ENCODE measurements around the gene SLC5A2.
"Not testable (repeated sequence)": the region's sequence is repeated elsewhere in the genome, so short reads cannot be mapped to it uniquely, and the experiment has no call there.

SLC5A2 gene

DNA sequence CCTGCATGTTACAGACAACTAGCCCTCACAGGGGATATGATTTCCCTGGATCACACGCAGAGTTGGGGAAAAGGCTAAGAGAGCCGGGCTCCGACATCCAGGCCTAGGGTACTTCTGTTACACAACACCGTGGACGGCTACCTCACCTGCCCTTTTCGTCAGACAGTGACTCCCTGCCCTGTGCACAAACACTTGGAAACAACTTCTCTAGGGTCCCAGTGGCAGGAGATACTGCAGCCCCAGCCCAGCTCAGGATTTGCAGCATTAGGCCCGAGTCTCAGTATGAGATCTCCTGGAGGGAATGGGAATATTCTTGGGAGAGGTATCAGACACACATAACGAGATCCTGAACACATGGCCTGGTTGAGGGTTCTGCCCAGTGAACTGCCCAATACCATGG, 17.0 kb downstream of the SLC5A2 start:
- POLR2A ChIA-PET = no interaction called here
- 100% methylated on average over 8 of the region's 8 CpGs for WGBS (ENCODE audit: insufficient coverage)

GRCh38 chr16:31501226-31501965, 18.5 kb downstream of the SLC5A2 start:
- POLR2A ChIA-PET = interaction anchor here (0.6 kb wide), 2 partner anchors 8 to 321 kb away, joined by 4 read pairs; no protein-coding TSS in a partner anchor
- Histone ChIP-seq H3K27ac (ENCODE audit: insufficient read depth in 1 of 2, low read depth in 1 of 2, low read length in 2 of 2, poor library complexity in 1 of 2, severe bottlenecking in 2 of 2) (no peak overlapping the region), H3K4me1 (ENCODE audit: control extremely low read depth in 1 of 4, control insufficient read depth in 4 of 4, insufficient read depth in 4 of 4, low read length in 3 of 4) (peaks cover 17 to 31% (median 28%) of the 10 kb centered on the region in 4 experiments), H3K27me3 (replicated peaks in 2 of 5; ENCODE audit: control insufficient read depth in 4 of 5, insufficient read depth in 5 of 5, low read length in 4 of 5) (no peaks in the 10 kb centered on the region), H3K9me3 (ENCODE audit: control extremely low read depth in 1 of 5, control insufficient read depth in 4 of 5, insufficient read depth in 2 of 5, low read depth in 1 of 5, low read length in 4 of 5) (no peaks in the 10 kb centered on the region), H3K4me3 (ENCODE audit: control insufficient read depth in 1 of 7, extremely low read depth in 1 of 7, insufficient read depth in 4 of 7, low read depth in 2 of 7, low read length in 6 of 7) (no peak overlapping the region), H3K36me3 (ENCODE audit: control insufficient read depth in 4 of 4, insufficient read depth in 4 of 4, low read length in 3 of 4) (peaks cover 2 to 47% (median 30%) of the 10 kb centered on the region in 4 experiments)
- 97% methylated on average over 3 of the region's 3 CpGs for WGBS (ENCODE audit: insufficient coverage)
- DNase-seq = no peak
- CTCF ChIA-PET = interaction anchor here (1.3 to 1.6 kb wide), 2 partner anchors 9 to 14 kb away, joined by 3 to 5 read pairs; no protein-coding TSS in a partner anchor

More for the DNA sequence above, 17.0 kb downstream of the SLC5A2 start:
- peaks cover 8 to 17% (median 14%) of the 10 kb centered on the region in 4 experiments for H3K4me1 ChIP-seq (ENCODE audit: control extremely low read depth in 1 of 4, control insufficient read depth in 4 of 4, insufficient read depth in 4 of 4, low read length in 3 of 4)
- no peak for DNase-seq
- CTCF ChIA-PET = interaction anchor here (1.0 to 1.2 kb wide), 3 partner anchors 10 to 58 kb away, joined by 3 read pairs; no protein-coding TSS in a partner anchor
- no peaks in the 10 kb centered on the region for H3K9me3 ChIP-seq (ENCODE audit: control extremely low read depth in 1 of 5, control insufficient read depth in 4 of 5, insufficient read depth in 2 of 5, low read depth in 1 of 5, low read length in 4 of 5)
- H3K36me3 ChIP-seq (ENCODE audit: control insufficient read depth in 4 of 4, insufficient read depth in 4 of 4, low read length in 3 of 4) = peaks cover 2 to 61% (median 41%) of the 10 kb centered on the region in 4 experiments
- H3K27ac ChIP-seq (ENCODE audit: insufficient read depth in 1 of 2, low read depth in 1 of 2, low read length in 2 of 2, poor library complexity in 1 of 2, severe bottlenecking in 2 of 2) = no peak overlapping the region
- no peak overlapping the region for H3K4me3 ChIP-seq (ENCODE audit: control insufficient read depth in 1 of 7, extremely low read depth in 1 of 7, insufficient read depth in 4 of 7, low read depth in 2 of 7, low read length in 6 of 7)
- H3K27me3 ChIP-seq (replicated peaks in 2 of 5; ENCODE audit: control insufficient read depth in 4 of 5, insufficient read depth in 5 of 5, low read length in 4 of 5) = no peaks in the 10 kb centered on the region

DNA sequence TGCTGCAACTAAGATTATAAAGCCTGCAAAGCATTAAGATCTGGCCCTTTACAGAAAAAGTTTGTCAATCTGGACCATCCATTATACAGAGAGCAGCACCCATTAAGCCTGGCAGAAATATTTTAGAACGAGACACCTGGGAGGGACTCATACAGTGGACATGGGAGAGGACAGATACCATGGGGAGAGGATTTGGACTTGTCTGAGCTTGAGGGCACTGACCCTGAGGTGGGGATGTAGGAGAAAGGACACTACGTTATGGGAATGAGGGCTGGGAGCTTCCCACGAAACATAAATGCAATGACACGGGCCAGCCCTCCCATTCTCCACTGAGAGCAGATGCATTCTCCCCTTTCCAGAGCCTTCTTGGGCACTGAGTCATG, 19.0 kb downstream of the SLC5A2 start:
- H3K36me3 ChIP-seq (ENCODE audit: control insufficient read depth in 4 of 4, insufficient read depth in 4 of 4, low read length in 3 of 4) = peaks cover 2 to 41% (median 26%) of the 10 kb centered on the region in 4 experiments
- ChIA-PET POLR2A (interaction anchor here (0.6 kb wide), 1 partner anchor 321 kb away, joined by 4 read pairs; no protein-coding TSS in a partner anchor), CTCF (interaction anchor here (1.3 to 1.6 kb wide), 2 partner anchors 9 to 14 kb away, joined by 3 to 5 read pairs; no protein-coding TSS in a partner anchor)

GRCh38 chr16:31502981-31503380, 20.1 kb downstream of the SLC5A2 start:
- DNase-seq = no peak
- POLR2A ChIA-PET = interaction anchor here (0.6 kb wide), 1 partner anchor 52 kb away, joined by 3 read pairs; no protein-coding TSS in a partner anchor
- Histone ChIP-seq H3K9me3 (ENCODE audit: control extremely low read depth in 1 of 5, control insufficient read depth in 4 of 5, insufficient read depth in 2 of 5, low read depth in 1 of 5, low read length in 4 of 5) (no peaks in the 10 kb centered on the region), H3K36me3 (ENCODE audit: control insufficient read depth in 4 of 4, insufficient read depth in 4 of 4, low read length in 3 of 4) (peaks cover 2 to 32% (median 20%) of the 10 kb centered on the region in 4 experiments), H3K4me1 (ENCODE audit: control extremely low read depth in 1 of 4, control insufficient read depth in 4 of 4, insufficient read depth in 4 of 4, low read length in 3 of 4) (peaks cover 23 to 43% (median 42%) of the 10 kb centered on the region in 4 experiments), H3K27ac (ENCODE audit: insufficient read depth in 1 of 2, low read depth in 1 of 2, low read length in 2 of 2, poor library complexity in 1 of 2, severe bottlenecking in 2 of 2) (no peak overlapping the region), H3K4me3 (ENCODE audit: control insufficient read depth in 1 of 7, extremely low read depth in 1 of 7, insufficient read depth in 4 of 7, low read depth in 2 of 7, low read length in 6 of 7) (no peak overlapping the region), H3K27me3 (replicated peaks in 2 of 5; ENCODE audit: control insufficient read depth in 4 of 5, insufficient read depth in 5 of 5, low read length in 4 of 5) (no peaks in the 10 kb centered on the region)
- CTCF ChIA-PET = interaction anchor here (0.9 to 1.6 kb wide), 4 partner anchors 8 to 196 kb away, joined by 3 to 5 read pairs (median 4); no protein-coding TSS in a partner anchor

More for the DNA sequence above, 19.0 kb downstream of the SLC5A2 start:
- Histone ChIP-seq H3K9me3 (ENCODE audit: control extremely low read depth in 1 of 5, control insufficient read depth in 4 of 5, insufficient read depth in 2 of 5, low read depth in 1 of 5, low read length in 4 of 5) (no peaks in the 10 kb centered on the region), H3K27me3 (replicated peaks in 2 of 5; ENCODE audit: control insufficient read depth in 4 of 5, insufficient read depth in 5 of 5, low read length in 4 of 5) (no peaks in the 10 kb centered on the region), H3K4me1 (ENCODE audit: control extremely low read depth in 1 of 4, control insufficient read depth in 4 of 4, insufficient read depth in 4 of 4, low read length in 3 of 4) (peaks cover 19 to 36% (median 33%) of the 10 kb centered on the region in 4 experiments), H3K27ac (ENCODE audit: insufficient read depth in 1 of 2, low read depth in 1 of 2, low read length in 2 of 2, poor library complexity in 1 of 2, severe bottlenecking in 2 of 2) (no peak overlapping the region), H3K4me3 (ENCODE audit: control insufficient read depth in 1 of 7, extremely low read depth in 1 of 7, insufficient read depth in 4 of 7, low read depth in 2 of 7, low read length in 6 of 7) (no peak overlapping the region)
- no peak for DNase-seq
- WGBS (ENCODE audit: insufficient coverage) = 96% methylated on average over 3 of the region's 4 CpGs

- Histone ChIP-seq H3K36me3 (ENCODE audit: control insufficient read depth in 4 of 4, insufficient read depth in 4 of 4, low read length in 3 of 4) (peaks cover 2 to 26% (median 14%) of the 10 kb centered on the region in 4 experiments), H3K4me1 (ENCODE audit: control extremely low read depth in 1 of 4, control insufficient read depth in 4 of 4, insufficient read depth in 4 of 4, low read length in 3 of 4) (peaks cover 24 to 45% (median 43%) of the 10 kb centered on the region in 4 experiments)
- DNase-seq; POLR2A ChIA-PET; H3K27ac ChIP-seq (ENCODE audit: insufficient read depth in 1 of 2, low read depth in 1 of 2, low read length in 2 of 2, poor library complexity in 1 of 2, severe bottlenecking in 2 of 2); H3K9me3 ChIP-seq (ENCODE audit: control extremely low read depth in 1 of 5, control insufficient read depth in 4 of 5, insufficient read depth in 2 of 5, low read depth in 1 of 5, low read length in 4 of 5); H3K4me3 ChIP-seq (ENCODE audit: control insufficient read depth in 1 of 7, extremely low read depth in 1 of 7, insufficient read depth in 4 of 7, low read depth in 2 of 7, low read length in 6 of 7); H3K27me3 ChIP-seq (replicated peaks in 2 of 5; ENCODE audit: control insufficient read depth in 4 of 5, insufficient read depth in 5 of 5, low read length in 4 of 5): not testable (repeated sequence)
- CTCF ChIA-PET = interaction anchor here (0.9 to 1.6 kb wide), 4 partner anchors 9 to 195 kb away, joined by 3 to 5 read pairs (median 4); no protein-coding TSS in a partner anchor
- 92% methylated on average over 6 of the region's 8 CpGs for WGBS (ENCODE audit: insufficient coverage)
Measured at GRCh38 chr16:31503555-31503954, 20.6 kb downstream of the SLC5A2 start.

GRCh38 chr16:31504159-31504558, 21.2 kb downstream of the SLC5A2 start:
- H3K4me1 ChIP-seq (ENCODE audit: control extremely low read depth in 1 of 4, control insufficient read depth in 4 of 4, insufficient read depth in 4 of 4, low read length in 3 of 4) = peaks cover 30 to 51% (median 48%) of the 10 kb centered on the region in 4 experiments
- H3K27me3 ChIP-seq (replicated peaks in 2 of 5; ENCODE audit: control insufficient read depth in 4 of 5, insufficient read depth in 5 of 5, low read length in 4 of 5) = no peaks in the 10 kb centered on the region
- no peaks in the 10 kb centered on the region for H3K9me3 ChIP-seq (ENCODE audit: control extremely low read depth in 1 of 5, control insufficient read depth in 4 of 5, insufficient read depth in 2 of 5, low read depth in 1 of 5, low read length in 4 of 5)
- ChIA-PET POLR2A (interaction anchor here (0.8 kb wide), 1 partner anchor 48 kb away, joined by 3 read pairs; no protein-coding TSS in a partner anchor), CTCF (interaction anchor here (1.4 to 1.6 kb wide), 2 partner anchors 9 to 43 kb away, joined by 4 to 5 read pairs; no protein-coding TSS in a partner anchor)
- no peak overlapping the region for H3K4me3 ChIP-seq (ENCODE audit: control insufficient read depth in 1 of 7, extremely low read depth in 1 of 7, insufficient read depth in 4 of 7, low read depth in 2 of 7, low read length in 6 of 7)
- H3K36me3 ChIP-seq (ENCODE audit: control insufficient read depth in 4 of 4, insufficient read depth in 4 of 4, low read length in 3 of 4) = peaks cover under 1 to 20% (median 9%) of the 10 kb centered on the region in 4 experiments
- no peak overlapping the region for H3K27ac ChIP-seq (ENCODE audit: insufficient read depth in 1 of 2, low read depth in 1 of 2, low read length in 2 of 2, poor library complexity in 1 of 2, severe bottlenecking in 2 of 2)
- DNase-seq = no peak
- WGBS (ENCODE audit: insufficient coverage) = 17% methylated on average over 6 of the region's 8 CpGs
